ENCODE measurements around the gene FAM3C.
"Not testable (repeated sequence)": the region's sequence is repeated elsewhere in the genome, so short reads cannot be mapped to it uniquely, and the experiment has no call there.

The FAM3C gene

DNA sequence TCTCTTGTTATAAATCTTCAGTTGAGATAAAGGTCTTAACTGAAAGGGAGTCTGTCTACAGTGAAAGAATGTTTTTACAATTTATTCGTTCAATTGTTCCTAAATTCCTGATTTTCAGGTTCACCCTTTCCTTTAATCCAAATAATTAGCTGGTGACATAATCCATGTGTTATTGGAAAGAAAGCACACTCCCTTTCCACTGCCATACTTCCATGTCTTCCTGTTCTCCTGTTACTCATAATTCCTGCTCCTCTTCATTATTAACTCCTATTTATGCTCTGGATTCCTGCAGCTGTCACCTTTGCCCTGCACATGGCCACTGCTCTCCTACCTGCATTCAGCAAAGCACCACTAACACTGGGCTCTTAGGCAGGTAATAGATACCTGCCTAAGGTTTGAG is 40.0 kb upstream of the FAM3C start:
- TF ChIP-seq, protein P1, sequence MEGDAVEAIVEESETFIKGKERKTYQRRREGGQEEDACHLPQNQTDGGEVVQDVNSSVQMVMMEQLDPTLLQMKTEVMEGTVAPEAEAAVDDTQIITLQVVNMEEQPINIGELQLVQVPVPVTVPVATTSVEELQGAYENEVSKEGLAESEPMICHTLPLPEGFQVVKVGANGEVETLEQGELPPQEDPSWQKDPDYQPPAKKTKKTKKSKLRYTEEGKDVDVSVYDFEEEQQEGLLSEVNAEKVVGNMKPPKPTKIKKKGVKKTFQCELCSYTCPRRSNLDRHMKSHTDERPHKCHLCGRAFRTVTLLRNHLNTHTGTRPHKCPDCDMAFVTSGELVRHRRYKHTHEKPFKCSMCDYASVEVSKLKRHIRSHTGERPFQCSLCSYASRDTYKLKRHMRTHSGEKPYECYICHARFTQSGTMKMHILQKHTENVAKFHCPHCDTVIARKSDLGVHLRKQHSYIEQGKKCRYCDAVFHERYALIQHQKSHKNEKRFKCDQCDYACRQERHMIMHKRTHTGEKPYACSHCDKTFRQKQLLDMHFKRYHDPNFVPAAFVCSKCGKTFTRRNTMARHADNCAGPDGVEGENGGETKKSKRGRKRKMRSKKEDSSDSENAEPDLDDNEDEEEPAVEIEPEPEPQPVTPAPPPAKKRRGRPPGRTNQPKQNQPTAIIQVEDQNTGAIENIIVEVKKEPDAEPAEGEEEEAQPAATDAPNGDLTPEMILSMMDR (IDR thresholded peaks at IDR 0.05; ENCODE audit: control insufficient read depth, insufficient read depth, low read depth, low read length, missing control alignments), result no peak
- DNase-seq (ENCODE audit: low read depth), result no peak
- no peak overlapping the region for H3K4me3 ChIP-seq (ENCODE audit: control insufficient read depth, low read depth, low read length)

DNA sequence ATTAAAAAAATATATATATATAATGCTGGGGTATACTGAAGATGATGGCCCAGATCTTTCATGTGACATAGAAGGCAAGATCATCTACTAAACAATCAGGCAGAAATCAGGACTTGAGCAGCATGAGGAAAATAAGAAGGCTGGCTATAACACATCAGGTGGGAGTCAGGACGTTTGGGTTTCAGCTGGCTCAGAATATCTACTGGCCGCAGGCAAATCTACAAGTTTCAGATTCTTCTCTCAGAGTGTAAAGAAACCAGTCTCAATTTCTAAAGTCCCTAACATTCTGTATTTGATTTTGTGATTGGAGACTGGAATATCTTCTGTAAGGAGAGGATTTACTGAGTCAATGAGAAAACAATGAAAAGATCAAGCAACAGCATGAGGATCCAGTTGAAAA is 37.7 kb upstream of the FAM3C start:
- DNase-seq (ENCODE audit: low read depth), result no peak
- no peak overlapping the region for H3K4me3 ChIP-seq (ENCODE audit: control insufficient read depth, low read depth, low read length)
- TF ChIP-seq, protein P1 (IDR thresholded peaks at IDR 0.05; ENCODE audit: control insufficient read depth, insufficient read depth, low read depth, low read length, missing control alignments), result no peak

DNA sequence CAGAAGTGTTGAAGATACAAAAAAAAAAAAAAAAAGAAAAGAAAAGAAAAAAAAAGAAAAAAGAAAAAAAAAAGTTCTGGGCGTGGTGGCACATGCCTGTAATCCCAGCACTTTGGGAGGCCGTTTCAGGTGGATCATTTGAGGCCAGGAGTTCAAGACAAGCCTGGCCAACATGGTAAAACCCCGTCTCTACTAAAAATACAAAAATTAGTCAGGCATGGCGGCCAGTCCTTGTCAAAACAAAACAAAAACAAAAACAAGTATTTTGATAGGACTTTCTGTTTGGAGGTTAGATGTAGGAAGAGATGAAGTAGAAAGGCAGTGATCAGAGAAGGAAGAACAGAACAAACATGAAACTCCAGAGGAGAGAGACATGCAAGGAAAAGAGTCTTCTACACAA is 36.4 kb upstream of the FAM3C start:
- H3K4me3 ChIP-seq (ENCODE audit: control insufficient read depth, low read depth, low read length); DNase-seq (ENCODE audit: low read depth): not testable (repeated sequence)

DNA sequence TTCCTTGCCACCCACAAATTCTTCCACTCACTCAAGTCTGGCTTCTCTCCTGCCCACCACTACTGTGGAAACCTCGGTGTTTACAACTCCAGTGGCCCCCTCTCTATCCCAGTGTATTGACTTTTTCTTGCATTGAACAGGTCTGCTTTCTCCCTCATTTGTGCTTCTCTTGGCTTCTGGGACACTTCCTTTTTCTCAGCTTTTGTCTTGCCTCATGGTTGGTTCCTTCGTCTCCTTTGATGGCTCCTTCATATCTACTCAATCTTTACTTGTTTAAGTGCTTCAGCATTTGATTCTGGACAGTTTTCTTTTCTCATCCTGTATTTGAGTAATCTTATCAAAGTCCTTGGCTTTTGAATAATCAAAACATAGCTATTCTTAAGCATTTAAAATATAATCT is 35.9 kb upstream of the FAM3C start:
- DNase-seq (ENCODE audit: low read depth), result no peak
- TF ChIP-seq, protein P1 (IDR thresholded peaks at IDR 0.05; ENCODE audit: control insufficient read depth, insufficient read depth, low read depth, low read length, missing control alignments), result no peak
- H3K4me3 ChIP-seq (ENCODE audit: control insufficient read depth, low read depth, low read length), result no peak overlapping the region

DNA sequence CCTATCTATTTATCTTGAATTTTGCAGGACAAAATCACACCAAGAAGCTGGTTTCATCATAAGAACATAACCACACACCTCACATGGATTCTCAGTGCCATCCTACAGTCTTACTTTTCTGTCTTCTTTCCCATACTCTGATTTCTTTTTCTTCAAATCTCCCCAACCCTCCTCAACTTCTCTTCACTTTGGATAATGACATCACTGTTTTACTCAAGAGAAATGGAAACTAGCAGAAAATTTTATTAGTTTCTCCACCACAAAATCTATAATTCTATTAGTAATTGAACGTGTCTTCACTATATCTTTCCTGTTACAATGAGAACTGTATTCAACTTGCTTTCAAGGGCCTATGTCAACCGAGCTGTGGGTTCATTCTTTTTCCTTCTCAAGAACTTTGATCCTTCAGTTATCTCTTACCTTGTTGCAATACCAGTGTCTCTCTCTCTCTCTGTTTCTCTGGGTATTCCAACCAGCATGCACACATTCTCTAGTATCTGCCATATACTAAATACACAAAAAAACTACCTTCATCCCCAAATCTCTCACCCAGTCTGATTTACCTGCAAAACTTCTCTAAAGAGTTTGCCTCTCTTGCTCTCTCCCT is 35.4 kb upstream of the FAM3C start:
- no peak for DNase-seq (ENCODE audit: low read depth)
- no peak overlapping the region for H3K4me3 ChIP-seq (ENCODE audit: control insufficient read depth, low read depth, low read length)
- TF ChIP-seq, protein P1 (IDR thresholded peaks at IDR 0.05; ENCODE audit: control insufficient read depth, insufficient read depth, low read depth, low read length, missing control alignments), result no peak

DNA sequence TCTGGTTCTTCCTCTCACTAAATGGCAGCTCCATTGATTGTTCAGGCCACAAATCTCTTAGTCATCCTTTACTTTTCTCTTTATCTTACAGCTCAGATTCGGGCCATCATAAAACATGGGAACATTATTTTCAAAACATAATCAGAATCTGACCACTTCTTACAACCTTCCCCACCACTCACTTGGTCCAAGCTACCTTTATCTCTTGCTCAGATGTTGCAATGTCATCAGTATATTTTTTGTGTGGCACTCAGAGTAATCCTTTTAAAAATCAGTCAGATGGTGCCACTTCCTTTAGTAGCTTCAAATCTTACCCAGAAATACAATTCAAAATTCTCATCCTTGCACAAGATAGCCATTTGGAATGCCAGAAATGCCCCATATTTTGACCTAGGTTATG is 34.5 kb upstream of the FAM3C start:
- DNase-seq (ENCODE audit: low read depth), result no peak
- TF ChIP-seq, protein P1 (IDR thresholded peaks at IDR 0.05; ENCODE audit: control insufficient read depth, insufficient read depth, low read depth, low read length, missing control alignments), result no peak
- H3K4me3 ChIP-seq (ENCODE audit: control insufficient read depth, low read depth, low read length), result no peak overlapping the region

DNA sequence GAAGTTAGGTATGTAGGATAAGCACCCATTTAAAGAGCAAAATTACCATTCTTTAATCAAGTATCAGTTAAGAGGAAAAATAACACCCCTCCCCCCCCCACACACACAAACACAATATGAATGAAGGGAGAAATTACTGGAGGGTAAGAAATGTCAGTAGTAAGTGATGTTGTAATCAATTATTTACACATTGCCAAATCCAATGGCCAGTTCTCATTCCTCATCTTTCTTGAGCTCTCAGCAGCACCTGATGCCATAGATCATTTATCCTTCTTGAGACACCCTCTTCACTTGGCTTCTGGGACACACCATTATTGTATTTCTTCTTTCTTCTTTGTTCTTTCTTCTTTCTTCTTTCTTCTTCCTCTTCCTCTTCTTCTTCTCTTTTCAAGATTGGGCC is 33.7 kb upstream of the FAM3C start:
- TF ChIP-seq, protein P1 (IDR thresholded peaks at IDR 0.05; ENCODE audit: control insufficient read depth, insufficient read depth, low read depth, low read length, missing control alignments), result no peak
- no peak for DNase-seq (ENCODE audit: low read depth)
- H3K4me3 ChIP-seq (ENCODE audit: control insufficient read depth, low read depth, low read length), result no peak overlapping the region
